Kidney capillary endothelial cell (primary cell): ENCODE results near the gene ARID3C.

Experiments
- DNase-seq: peaks from one replicate; pipeline ENCODE4 v3.0.0-alpha.2; 2018; ENCODE audit warnings: low spot score

The ARID3C gene

GRCh38 chr9:34577400-34578240 lies 51.2 kb downstream of the ARID3C start:
- no peak for DNase-seq

- no peak for DNase-seq
These were observed 52.1 kb downstream of the ARID3C start for GRCh38 chr9:34576597-34577399.

GRCh38 chr9:34575862-34576596 lies 52.8 kb downstream of the ARID3C start:
- no peak for DNase-seq

GRCh38 chr9:34575241-34575640 lies 53.6 kb downstream of the ARID3C start:
- no peak for DNase-seq

DNA sequence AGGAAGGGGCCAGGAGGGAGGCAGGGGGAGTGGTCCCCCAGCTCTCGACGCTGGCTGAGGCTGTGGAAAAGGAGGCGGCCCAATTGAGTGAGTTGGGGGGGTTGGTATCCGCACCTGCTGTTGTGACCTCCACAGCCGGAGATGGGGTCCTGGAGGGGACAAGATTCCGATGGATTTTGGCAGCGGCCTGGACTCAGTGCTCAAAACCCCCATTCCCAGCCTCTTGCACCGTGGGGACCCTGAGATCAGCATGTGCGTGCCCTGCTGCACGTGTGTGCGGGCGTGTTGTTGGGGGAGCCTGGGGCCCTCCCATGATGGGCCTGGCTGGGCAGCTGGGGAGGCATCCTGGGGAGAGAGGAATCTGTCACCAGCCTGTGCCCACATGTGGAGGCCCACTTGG lies 54.3 kb downstream of the ARID3C start:
- DNase-seq: no peak

DNA sequence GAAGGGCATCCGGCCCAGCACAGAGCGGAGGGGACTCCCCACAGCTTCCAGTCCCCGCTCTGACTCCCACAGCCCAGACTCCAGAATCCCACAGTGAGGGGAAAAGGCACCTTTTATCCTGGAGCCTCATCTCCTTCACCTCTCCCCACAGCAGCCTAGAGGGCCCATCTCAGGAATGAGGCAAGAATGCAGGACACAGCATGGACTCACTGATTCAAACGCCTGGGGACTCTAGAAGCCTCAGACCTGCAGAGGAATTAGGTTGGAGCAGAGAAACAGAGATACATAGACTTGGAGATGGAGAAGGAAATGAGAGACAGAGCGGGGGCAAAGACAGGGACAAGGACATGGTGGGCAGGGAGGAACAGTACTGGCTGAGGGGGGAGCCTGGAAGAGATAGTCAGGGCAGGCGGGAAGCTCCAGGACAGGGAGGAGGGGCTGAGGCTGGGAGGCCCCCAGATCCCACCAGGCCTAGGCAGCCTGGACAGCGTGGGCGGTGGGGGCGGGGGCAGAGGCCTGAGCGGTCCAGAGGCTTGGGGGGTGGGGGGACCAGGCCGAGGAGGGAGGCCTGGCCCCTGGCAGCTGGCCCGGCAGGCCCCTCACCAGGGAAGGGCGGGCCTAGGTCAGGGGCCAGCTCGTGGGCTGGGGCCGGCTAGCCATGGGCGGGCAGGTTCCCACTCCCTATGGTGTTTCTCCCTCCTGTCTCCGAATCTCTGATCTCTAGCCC lies 55.1 kb downstream of the ARID3C start:
- no peak for DNase-seq

- DNase-seq: no peak
These were observed 56.2 kb downstream of the ARID3C start for GRCh38 chr9:34572628-34573027.

DNA sequence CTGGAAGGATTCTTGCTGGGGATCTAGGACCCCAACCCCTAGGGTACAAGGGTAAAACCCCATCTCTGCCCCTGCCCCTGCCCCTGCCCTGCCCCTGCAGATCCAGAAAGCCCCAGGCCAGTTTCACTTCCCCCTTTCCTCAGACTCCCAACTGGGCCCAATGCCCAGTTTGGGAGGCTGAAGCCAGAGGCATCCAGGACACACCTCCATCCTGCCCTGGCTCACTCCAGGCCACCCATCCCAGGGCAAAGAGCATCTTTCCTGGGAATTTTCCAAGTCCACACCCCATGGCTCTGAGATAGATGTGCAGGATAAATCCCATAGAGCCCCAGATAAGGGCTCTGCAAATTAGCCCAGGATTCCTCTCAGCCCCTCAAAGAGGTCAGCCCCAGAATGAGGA lies 56.8 kb downstream of the ARID3C start:
- DNase-seq: no peak

- no peak for DNase-seq
These were observed 57.4 kb downstream of the ARID3C start for GRCh38 chr9:34571481-34571810.
